ENCODE measurements around the gene KIF16B. TPM values are rescaled to one million over a fixed set of nuclear protein-coding genes. Genes with fewer than 3 reads are reported as not detected.

The KIF16B gene
- total and polyA plus RNA-seq, 2 of the 13 experiments (the other 11 are each of a cell fraction or from before 2014, with no cell fraction given): 6.9 to 18.0 TPM

- TF ChIP-seq ZNF652 (CRISPR knock-in tag; IDR thresholded peaks at IDR 0.05; ENCODE audit: borderline replicate concordance, low read depth) (no peak), JUNB (CRISPR knock-in tag; IDR thresholded peaks at IDR 0.05; ENCODE audit: borderline replicate concordance) (no peak), ZFP82 (CRISPR knock-in tag; IDR thresholded peaks at IDR 0.05; ENCODE audit: borderline replicate concordance) (no peak), FLYWCH1 (CRISPR knock-in tag; IDR thresholded peaks at IDR 0.05) (no peak), ZNF580 (CRISPR knock-in tag; IDR thresholded peaks at IDR 0.05; ENCODE audit: borderline replicate concordance, low read depth) (peak; percentile 88; the same call in 1 of the 2 replicates), ZSCAN5A (CRISPR knock-in tag; IDR thresholded peaks at IDR 0.05; ENCODE audit: borderline replicate concordance) (no peak; the same call in 1 of the 2 replicates), REST (IDR thresholded peaks at IDR 0.05; ENCODE audit: borderline replicate concordance in 1 of 2, low read depth in 1 of 2, low read length in 2 of 2) (no peak; a peak in 1 of 4 replicates), RNF219 (CRISPR knock-in tag; IDR thresholded peaks at IDR 0.05) (no peak), ZNF550 (CRISPR knock-in tag; IDR thresholded peaks at IDR 0.05; ENCODE audit: borderline replicate concordance) (no peak), TAF1 (CRISPR knock-in tag; IDR thresholded peaks at IDR 0.05) (peak; percentile 62), ZNF333 (CRISPR knock-in tag; IDR thresholded peaks at IDR 0.05; ENCODE audit: borderline replicate concordance) (no peak; the same call in 1 of the 2 replicates), ZMAT3 (CRISPR knock-in tag; conservative IDR thresholded peaks at IDR 0.05) (0 out of 2 replicates have a peak, but pooled peaks have one; percentile 62), HIVEP1 (CRISPR knock-in tag; IDR thresholded peaks at IDR 0.05) (peak; percentile 61), RARG (CRISPR knock-in tag; IDR thresholded peaks at IDR 0.05; ENCODE audit: low read depth) (no peak), ZNF460 (CRISPR knock-in tag; IDR thresholded peaks at IDR 0.05; ENCODE audit: borderline replicate concordance) (no peak; the same call in 1 of the 2 replicates), RBM22 (optimal IDR thresholded peaks at IDR 0.05; ENCODE audit: low read length) (no peak), TFE3 (CRISPR knock-in tag; IDR thresholded peaks at IDR 0.05) (peak; percentile 38; the same call in 1 of the 2 replicates), THYN1 (CRISPR knock-in tag; IDR thresholded peaks at IDR 0.05; ENCODE audit: borderline replicate concordance, low read depth) (no peak), FOXA1 (IDR thresholded peaks at IDR 0.05) (no peak), FOXA1 (CRISPR knock-in tag; IDR thresholded peaks at IDR 0.05) (no peak)
Measured at GRCh38 chr20:16574656-16575355, 1.6 kb upstream of the KIF16B start (continued).
